Measurements from ENCODE around the gene ATP6V1E1. TPM values are rescaled to one million over a fixed set of nuclear protein-coding genes. Genes with fewer than 3 reads are reported as not detected.

Gene ATP6V1E1
- total RNA-seq, 5 donors from 2014 or later (not counting 1 experiment from before 2014, with no cell fraction given), result 58.1 to 73.7 (median 70.8) TPM

GRCh38 chr22:17549655-17550054 is 78.9 kb downstream of the ATP6V1E1 start:
- ATAC-seq (replicated peaks in 1 of 4) (no peak), DNase-seq (no peak)
- H3K27me3 Mint-ChIP-seq, result peaks cover 0 to 2% of the 10 kb centered on the region in 2 donors
- ChIA-PET POLR2A (no interaction called here), CTCF (no interaction called here)
- H3K9me3 Mint-ChIP-seq, result no peaks in the 10 kb centered on the region
- H3K27ac Mint-ChIP-seq, result no peak overlapping the region
- no peaks in the 10 kb centered on the region for H3K36me3 ChIP-seq (ENCODE audit: control insufficient read depth in 2 of 2, extremely low read depth in 1 of 2, insufficient read depth in 1 of 2, low read length in 1 of 2)
- no peak overlapping the region for H3K4me3 Mint-ChIP-seq
- H3K4me1 Mint-ChIP-seq, result no peaks in the 10 kb centered on the region
- no peaks in the 10 kb centered on the region for H3K9me3 ChIP-seq
- H3K27ac ChIP-seq (ENCODE audit: low read length), result no peak overlapping the region
- peaks cover 0 to 10% of the 10 kb centered on the region in 2 experiments for H3K27me3 ChIP-seq (replicated peaks in 1 of 2; ENCODE audit: control insufficient read depth in 2 of 2, extremely low read depth in 1 of 2, insufficient read depth in 2 of 2, low read length in 1 of 2)
- no peaks in the 10 kb centered on the region for H3K4me1 ChIP-seq (ENCODE audit: control insufficient read depth in 1 of 2, extremely low read depth in 1 of 2, insufficient read depth in 2 of 2, low read length in 2 of 2)
- H3K36me3 Mint-ChIP-seq, result no peaks in the 10 kb centered on the region
- no peak overlapping the region for H3K4me3 ChIP-seq (ENCODE audit: control insufficient read depth in 1 of 2, extremely low read depth in 1 of 2, low read length in 1 of 2)
- 100% methylated on average over 1 of the region's 5 CpGs for WGBS (ENCODE audit: insufficient coverage)

- CTCF ChIA-PET, result no interaction called here
These were observed 79.4 kb downstream of the ATP6V1E1 start for GRCh38 chr22:17549183-17549582.

GRCh38 chr22:17548756-17549035 is 79.9 kb downstream of the ATP6V1E1 start:
- Histone ChIP-seq H3K27me3 (replicated peaks in 1 of 2; ENCODE audit: control insufficient read depth in 2 of 2, extremely low read depth in 1 of 2, insufficient read depth in 2 of 2, low read length in 1 of 2) (peaks cover 0 to 10% of the 10 kb centered on the region in 2 experiments), H3K4me1 (ENCODE audit: control insufficient read depth in 1 of 2, extremely low read depth in 1 of 2, insufficient read depth in 2 of 2, low read length in 2 of 2) (no peaks in the 10 kb centered on the region), H3K36me3 (ENCODE audit: control insufficient read depth in 2 of 2, extremely low read depth in 1 of 2, insufficient read depth in 1 of 2, low read length in 1 of 2) (no peaks in the 10 kb centered on the region), H3K9me3 (no peaks in the 10 kb centered on the region), H3K27ac (ENCODE audit: low read length) (no peak overlapping the region), H3K4me3 (ENCODE audit: control insufficient read depth in 1 of 2, extremely low read depth in 1 of 2, low read length in 1 of 2) (no peak overlapping the region)
- Mint-ChIP-seq H3K4me1 (no peaks in the 10 kb centered on the region), H3K27me3 (peaks cover 0 to 2% of the 10 kb centered on the region in 2 donors), H3K4me3 (no peak overlapping the region), H3K27ac (no peak overlapping the region), H3K36me3 (no peaks in the 10 kb centered on the region), H3K9me3 (no peaks in the 10 kb centered on the region)
- ChIA-PET CTCF (no interaction called here), POLR2A (no interaction called here)
- ATAC-seq (replicated peaks in 1 of 4) (no peak), DNase-seq (no peak)
- 78% methylated on average over 5 of the region's 5 CpGs for WGBS (ENCODE audit: insufficient coverage)

More at GRCh38 chr22:17549183-17549582, 79.4 kb downstream of the ATP6V1E1 start:
- H3K27me3 ChIP-seq (replicated peaks in 1 of 2; ENCODE audit: control insufficient read depth in 2 of 2, extremely low read depth in 1 of 2, insufficient read depth in 2 of 2, low read length in 1 of 2), result peaks cover 0 to 10% of the 10 kb centered on the region in 2 experiments
- no peak for ATAC-seq (replicated peaks in 1 of 4)
- no peak overlapping the region for H3K27ac Mint-ChIP-seq
- H3K4me1 ChIP-seq (ENCODE audit: control insufficient read depth in 1 of 2, extremely low read depth in 1 of 2, insufficient read depth in 2 of 2, low read length in 2 of 2), result no peaks in the 10 kb centered on the region
- H3K4me3 ChIP-seq (ENCODE audit: control insufficient read depth in 1 of 2, extremely low read depth in 1 of 2, low read length in 1 of 2), result no peak overlapping the region
- 84% methylated on average over 5 of the region's 10 CpGs for WGBS (ENCODE audit: insufficient coverage)
- peaks cover 0 to 2% of the 10 kb centered on the region in 2 donors for H3K27me3 Mint-ChIP-seq
- H3K9me3 Mint-ChIP-seq, result no peaks in the 10 kb centered on the region
- H3K4me1 Mint-ChIP-seq, result no peaks in the 10 kb centered on the region
- no peaks in the 10 kb centered on the region for H3K9me3 ChIP-seq
- H3K36me3 Mint-ChIP-seq, result no peaks in the 10 kb centered on the region
- no peak overlapping the region for H3K27ac ChIP-seq (ENCODE audit: low read length)
- H3K36me3 ChIP-seq (ENCODE audit: control insufficient read depth in 2 of 2, extremely low read depth in 1 of 2, insufficient read depth in 1 of 2, low read length in 1 of 2), result no peaks in the 10 kb centered on the region
- POLR2A ChIA-PET, result no interaction called here
- H3K4me3 Mint-ChIP-seq, result no peak overlapping the region
- no peak for DNase-seq

GRCh38 chr22:17548010-17548755 is 80.4 kb downstream of the ATP6V1E1 start:
- Histone ChIP-seq H3K36me3 (ENCODE audit: control insufficient read depth in 2 of 2, extremely low read depth in 1 of 2, insufficient read depth in 1 of 2, low read length in 1 of 2) (no peaks in the 10 kb centered on the region), H3K27ac (ENCODE audit: low read length) (no peak overlapping the region), H3K27me3 (replicated peaks in 1 of 2; ENCODE audit: control insufficient read depth in 2 of 2, extremely low read depth in 1 of 2, insufficient read depth in 2 of 2, low read length in 1 of 2) (peaks cover 0 to 14% of the 10 kb centered on the region in 2 experiments), H3K4me3 (ENCODE audit: control insufficient read depth in 1 of 2, extremely low read depth in 1 of 2, low read length in 1 of 2) (no peak overlapping the region), H3K4me1 (ENCODE audit: control insufficient read depth in 1 of 2, extremely low read depth in 1 of 2, insufficient read depth in 2 of 2, low read length in 2 of 2) (no peaks in the 10 kb centered on the region), H3K9me3 (no peaks in the 10 kb centered on the region)
- WGBS (ENCODE audit: insufficient coverage), result 67% methylated on average over 13 of the region's 23 CpGs
- ChIA-PET POLR2A (no interaction called here), CTCF (no interaction called here)
- H3K9me3 Mint-ChIP-seq, result no peaks in the 10 kb centered on the region
- no peak overlapping the region for H3K27ac Mint-ChIP-seq
- H3K36me3 Mint-ChIP-seq, result no peaks in the 10 kb centered on the region
- ATAC-seq (replicated peaks in 1 of 4) (no peak), DNase-seq (no peak)
- H3K4me1 Mint-ChIP-seq, result no peaks in the 10 kb centered on the region
- peaks cover 0 to 2% of the 10 kb centered on the region in 2 donors for H3K27me3 Mint-ChIP-seq
- no peak overlapping the region for H3K4me3 Mint-ChIP-seq

GRCh38 chr22:17542452-17542851 is 86.1 kb downstream of the ATP6V1E1 start:
- H3K27ac Mint-ChIP-seq, result no peak overlapping the region
- Histone ChIP-seq H3K36me3 (ENCODE audit: control insufficient read depth in 2 of 2, extremely low read depth in 1 of 2, insufficient read depth in 1 of 2, low read length in 1 of 2) (no peaks in the 10 kb centered on the region), H3K27ac (ENCODE audit: low read length) (no peak overlapping the region), H3K27me3 (replicated peaks in 1 of 2; ENCODE audit: control insufficient read depth in 2 of 2, extremely low read depth in 1 of 2, insufficient read depth in 2 of 2, low read length in 1 of 2) (peaks cover 0 to 20% of the 10 kb centered on the region in 2 experiments), H3K4me3 (ENCODE audit: control insufficient read depth in 1 of 2, extremely low read depth in 1 of 2, low read length in 1 of 2) (no peak overlapping the region), H3K9me3 (no peaks in the 10 kb centered on the region), H3K4me1 (ENCODE audit: control insufficient read depth in 1 of 2, extremely low read depth in 1 of 2, insufficient read depth in 2 of 2, low read length in 2 of 2) (no peaks in the 10 kb centered on the region)
- H3K27me3 Mint-ChIP-seq, result peaks cover 0 to 1% of the 10 kb centered on the region in 2 donors
- no peaks in the 10 kb centered on the region for H3K9me3 Mint-ChIP-seq
- DNase-seq (no peak), ATAC-seq (replicated peaks in 1 of 4) (no peak)
- no peaks in the 10 kb centered on the region for H3K4me1 Mint-ChIP-seq
- CTCF ChIA-PET, result no interaction called here
- no peak overlapping the region for H3K4me3 Mint-ChIP-seq
- no peaks in the 10 kb centered on the region for H3K36me3 Mint-ChIP-seq
- WGBS (ENCODE audit: insufficient coverage), result 87% methylated on average over 14 of the region's 14 CpGs
- POLR2A ChIA-PET, result no interaction called here

Other genes starting within 250 kb of the ATP6V1E1 start
- gene SLC25A18, start 65.3 kb downstream of the ATP6V1E1 start, total RNA-seq, result not detected
- gene BCL2L13, start 10.0 kb upstream of the ATP6V1E1 start, total RNA-seq, result 10 to 100 TPM; 22.5 to 32.9 (median 31.4) TPM
- 10 to 100 TPM; 15.8 to 34.6 (median 28.5) TPM for gene BID, start 145.7 kb upstream of the ATP6V1E1 start, total RNA-seq